Muscle layer of colon (tissue), 2 donors: Measurements from ENCODE around the gene SELENOP.

ENCODE experiments used
- H3K27ac ChIP-seq: one replicate; pipeline ENCODE4 v1.7.0; 2013; ENCODE audit warnings: low read depth, mild to moderate bottlenecking, low read length, moderate library complexity
- H3K27me3 ChIP-seq, 2 donors: one replicate each; pipeline ENCODE4 v1.7.0; 2013; ENCODE audit warnings: low read length in 2 of 2, mild to moderate bottlenecking in 2 of 2; ENCODE audit not compliant: insufficient read depth in 2 of 2, control insufficient read depth in 1 of 2
- H3K36me3 ChIP-seq: one replicate; pipeline ENCODE4 v1.7.0; 2013; ENCODE audit warnings: mild to moderate bottlenecking, low read length; ENCODE audit not compliant: insufficient read depth
- H3K4me1 ChIP-seq: one replicate; pipeline ENCODE4 v1.7.0; 2013; ENCODE audit warnings: mild to moderate bottlenecking, low read length; ENCODE audit not compliant: insufficient read depth
- H3K4me3 ChIP-seq, 2 donors: one replicate each; pipeline ENCODE4 v1.7.0; 2013; ENCODE audit warnings: low read length in 2 of 2, low read depth in 1 of 2, mild to moderate bottlenecking in 1 of 2, moderate library complexity in 1 of 2
- H3K9ac ChIP-seq: one replicate; pipeline ENCODE4 v1.7.0; 2013; ENCODE audit warnings: low read length
- H3K9me3 ChIP-seq: one replicate; pipeline ENCODE4 v1.7.0; 2013; ENCODE audit warnings: mild to moderate bottlenecking, low read length
- donor health status: abdominal sarcoma.
- donor health status: Adenocarcinoma of cecum.

The SELENOP gene

GRCh38 chr5:42787073-42787472 is 24.6 kb downstream of the SELENOP start:
- Histone ChIP-seq H3K4me1 (no peaks in the 10 kb centered on the region), H3K4me3 (no peak overlapping the region), H3K9me3 (peaks cover 5% of the 10 kb centered on the region), H3K27ac (no peak overlapping the region), H3K9ac (no peak overlapping the region), H3K36me3 (no peaks in the 10 kb centered on the region), H3K27me3 (no peaks in the 10 kb centered on the region)

- Histone ChIP-seq H3K4me3 (no peak overlapping the region), H3K4me1 (no peaks in the 10 kb centered on the region), H3K27me3 (no peaks in the 10 kb centered on the region), H3K9ac (no peak overlapping the region), H3K9me3 (peaks cover 5% of the 10 kb centered on the region), H3K36me3 (no peaks in the 10 kb centered on the region), H3K27ac (no peak overlapping the region)
These were observed 25.9 kb downstream of the SELENOP start for GRCh38 chr5:42785756-42786155.

- no peaks in the 10 kb centered on the region for H3K36me3 ChIP-seq
- H3K27me3 ChIP-seq, result no peaks in the 10 kb centered on the region
- H3K4me3 ChIP-seq, result no peak overlapping the region
- no peak overlapping the region for H3K9ac ChIP-seq
- H3K4me1 ChIP-seq, result no peaks in the 10 kb centered on the region
- H3K9me3 ChIP-seq, result peaks cover 5% of the 10 kb centered on the region
- H3K27ac ChIP-seq, result no peak overlapping the region
These were observed 27.6 kb downstream of the SELENOP start for GRCh38 chr5:42784132-42784531.

GRCh38 chr5:42781584-42781983 is 30.1 kb downstream of the SELENOP start:
- Histone ChIP-seq H3K4me1 (no peaks in the 10 kb centered on the region), H3K9me3 (peaks cover 5% of the 10 kb centered on the region), H3K9ac (no peak overlapping the region), H3K27ac (no peak overlapping the region), H3K4me3 (no peak overlapping the region), H3K36me3 (no peaks in the 10 kb centered on the region), H3K27me3 (no peaks in the 10 kb centered on the region)

GRCh38 chr5:42779083-42779482 is 32.6 kb downstream of the SELENOP start:
- Histone ChIP-seq H3K27ac (no peak overlapping the region), H3K9ac (no peak overlapping the region), H3K27me3 (no peaks in the 10 kb centered on the region), H3K9me3 (no peaks in the 10 kb centered on the region), H3K36me3 (no peaks in the 10 kb centered on the region), H3K4me1 (no peaks in the 10 kb centered on the region), H3K4me3 (no peak overlapping the region)

GRCh38 chr5:42772265-42772993 is 39.3 kb downstream of the SELENOP start:
- no peaks in the 10 kb centered on the region for H3K36me3 ChIP-seq
- H3K27ac ChIP-seq, result no peak overlapping the region

GRCh38 chr5:42770003-42770402 is 41.7 kb downstream of the SELENOP start:
- no peak overlapping the region for H3K4me3 ChIP-seq
- H3K36me3 ChIP-seq, result no peaks in the 10 kb centered on the region
- H3K9ac ChIP-seq, result no peak overlapping the region
- no peaks in the 10 kb centered on the region for H3K9me3 ChIP-seq
- no peaks in the 10 kb centered on the region for H3K27me3 ChIP-seq
- no peak overlapping the region for H3K27ac ChIP-seq
- H3K4me1 ChIP-seq, result no peaks in the 10 kb centered on the region

More at GRCh38 chr5:42772265-42772993, 39.3 kb downstream of the SELENOP start:
- Histone ChIP-seq H3K27me3 (no peaks in the 10 kb centered on the region), H3K4me3 (no peak overlapping the region), H3K9ac (no peak overlapping the region), H3K9me3 (no peaks in the 10 kb centered on the region), H3K4me1 (no peaks in the 10 kb centered on the region)

- no peak overlapping the region for H3K9ac ChIP-seq
- H3K4me3 ChIP-seq, result no peak overlapping the region
- H3K36me3 ChIP-seq, result no peaks in the 10 kb centered on the region
- H3K27ac ChIP-seq, result no peak overlapping the region
- no peaks in the 10 kb centered on the region for H3K27me3 ChIP-seq
- no peaks in the 10 kb centered on the region for H3K4me1 ChIP-seq
- no peaks in the 10 kb centered on the region for H3K9me3 ChIP-seq
These were observed 43.6 kb downstream of the SELENOP start for GRCh38 chr5:42768106-42768504.

GRCh38 chr5:42767491-42768105 is 44.1 kb downstream of the SELENOP start:
- no peak overlapping the region for H3K4me3 ChIP-seq
- H3K27ac ChIP-seq, result no peak overlapping the region
- no peaks in the 10 kb centered on the region for H3K9me3 ChIP-seq
- H3K9ac ChIP-seq, result no peak overlapping the region
- H3K36me3 ChIP-seq, result no peaks in the 10 kb centered on the region
- H3K27me3 ChIP-seq, result no peaks in the 10 kb centered on the region
- no peaks in the 10 kb centered on the region for H3K4me1 ChIP-seq

GRCh38 chr5:42761791-42762190 is 49.9 kb downstream of the SELENOP start:
- H3K4me1 ChIP-seq, result no peaks in the 10 kb centered on the region

GRCh38 chr5:42760426-42760825 is 51.3 kb downstream of the SELENOP start:
- Histone ChIP-seq H3K36me3 (no peaks in the 10 kb centered on the region), H3K9me3 (no peaks in the 10 kb centered on the region), H3K4me3 (no peak overlapping the region), H3K27me3 (peaks cover 0 to 5% of the 10 kb centered on the region in 2 donors), H3K4me1 (no peaks in the 10 kb centered on the region), H3K9ac (no peak overlapping the region), H3K27ac (no peak overlapping the region)

More at GRCh38 chr5:42761791-42762190, 49.9 kb downstream of the SELENOP start:
- no peak overlapping the region for H3K27ac ChIP-seq
- peaks cover 0 to 5% of the 10 kb centered on the region in 2 donors for H3K27me3 ChIP-seq
- no peaks in the 10 kb centered on the region for H3K9me3 ChIP-seq
- no peak overlapping the region for H3K4me3 ChIP-seq
- H3K9ac ChIP-seq, result no peak overlapping the region
- no peaks in the 10 kb centered on the region for H3K36me3 ChIP-seq

GRCh38 chr5:42759456-42759855 is 52.2 kb downstream of the SELENOP start:
- no peak overlapping the region for H3K9ac ChIP-seq
- no peaks in the 10 kb centered on the region for H3K36me3 ChIP-seq
- no peaks in the 10 kb centered on the region for H3K9me3 ChIP-seq
- H3K4me3 ChIP-seq, result no peak overlapping the region
- H3K4me1 ChIP-seq, result no peaks in the 10 kb centered on the region
- no peak overlapping the region for H3K27ac ChIP-seq
- H3K27me3 ChIP-seq, result peaks cover 0 to 5% of the 10 kb centered on the region in 2 donors
